ENCODE measurements around the gene ATF7.
"Not testable (repeated sequence)": the region's sequence is repeated elsewhere in the genome, so short reads cannot be mapped to it uniquely, and the experiment has no call there.

ATF7 gene

DNA sequence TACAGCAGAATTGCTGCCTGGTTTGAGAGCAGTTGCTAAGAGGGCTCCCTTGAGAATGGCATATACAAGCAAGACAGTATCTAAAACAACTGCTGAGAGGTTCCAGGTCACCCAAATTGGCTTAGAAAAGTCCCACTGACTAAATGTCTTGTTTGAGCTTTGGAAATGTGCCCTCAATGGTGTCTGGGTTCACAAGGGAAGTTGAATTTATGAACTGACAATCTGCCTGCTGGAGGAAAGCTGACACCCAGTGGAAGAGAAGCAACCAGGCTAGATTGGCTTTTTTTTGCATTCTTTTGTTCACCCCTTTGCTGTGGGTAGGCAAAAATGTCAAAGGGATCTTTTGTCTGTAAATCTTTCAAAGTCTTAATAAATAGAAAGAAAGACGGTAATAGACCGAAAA lies 74.3 kb downstream of the ATF7 start:
- H3K27ac ChIP-seq: no peak overlapping the region
- TF ChIP-seq, protein P1, sequence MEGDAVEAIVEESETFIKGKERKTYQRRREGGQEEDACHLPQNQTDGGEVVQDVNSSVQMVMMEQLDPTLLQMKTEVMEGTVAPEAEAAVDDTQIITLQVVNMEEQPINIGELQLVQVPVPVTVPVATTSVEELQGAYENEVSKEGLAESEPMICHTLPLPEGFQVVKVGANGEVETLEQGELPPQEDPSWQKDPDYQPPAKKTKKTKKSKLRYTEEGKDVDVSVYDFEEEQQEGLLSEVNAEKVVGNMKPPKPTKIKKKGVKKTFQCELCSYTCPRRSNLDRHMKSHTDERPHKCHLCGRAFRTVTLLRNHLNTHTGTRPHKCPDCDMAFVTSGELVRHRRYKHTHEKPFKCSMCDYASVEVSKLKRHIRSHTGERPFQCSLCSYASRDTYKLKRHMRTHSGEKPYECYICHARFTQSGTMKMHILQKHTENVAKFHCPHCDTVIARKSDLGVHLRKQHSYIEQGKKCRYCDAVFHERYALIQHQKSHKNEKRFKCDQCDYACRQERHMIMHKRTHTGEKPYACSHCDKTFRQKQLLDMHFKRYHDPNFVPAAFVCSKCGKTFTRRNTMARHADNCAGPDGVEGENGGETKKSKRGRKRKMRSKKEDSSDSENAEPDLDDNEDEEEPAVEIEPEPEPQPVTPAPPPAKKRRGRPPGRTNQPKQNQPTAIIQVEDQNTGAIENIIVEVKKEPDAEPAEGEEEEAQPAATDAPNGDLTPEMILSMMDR (conservative IDR thresholded peaks at IDR 0.05): no peak

DNA sequence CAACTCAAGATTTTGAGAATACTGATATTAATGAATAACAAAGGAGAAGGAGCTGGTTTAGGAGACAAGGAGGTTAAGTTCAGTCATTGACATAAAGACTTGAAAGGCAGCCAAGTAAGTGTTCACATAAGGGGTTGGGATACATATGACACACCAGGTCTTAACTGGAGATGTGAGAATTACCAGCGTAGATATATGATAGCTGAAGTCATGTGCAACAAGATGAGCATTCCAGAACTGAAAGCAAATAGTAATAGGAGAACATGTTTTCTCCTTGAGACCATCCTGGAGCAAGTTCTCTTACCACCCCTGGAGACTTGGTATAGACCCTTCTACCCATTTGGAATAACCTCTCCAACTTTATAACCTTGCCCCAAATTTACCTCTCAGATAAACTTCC lies 75.6 kb downstream of the ATF7 start:
- TF ChIP-seq, protein P1 (conservative IDR thresholded peaks at IDR 0.05): no peak
- no peak overlapping the region for H3K27ac ChIP-seq

DNA sequence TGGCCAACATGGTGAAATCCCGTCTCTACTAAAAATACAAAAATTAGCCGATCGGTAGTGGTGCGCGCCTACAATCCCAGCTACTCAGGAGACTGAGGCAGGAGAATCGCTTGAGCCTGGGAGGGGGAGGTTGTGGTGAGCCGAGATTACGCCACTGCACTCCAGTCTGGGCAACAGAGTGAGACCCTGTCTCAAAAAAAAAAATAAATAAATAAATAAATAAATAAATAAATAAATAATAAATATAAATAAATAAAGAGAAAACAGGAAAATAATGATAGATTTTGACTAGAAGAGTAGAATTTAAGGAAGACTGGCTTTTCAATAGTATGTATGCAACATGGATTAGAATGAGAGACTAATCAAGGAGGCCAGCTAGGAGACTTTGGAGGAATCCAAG lies 76.1 kb downstream of the ATF7 start:
- not testable (repeated sequence) for H3K27ac ChIP-seq

DNA sequence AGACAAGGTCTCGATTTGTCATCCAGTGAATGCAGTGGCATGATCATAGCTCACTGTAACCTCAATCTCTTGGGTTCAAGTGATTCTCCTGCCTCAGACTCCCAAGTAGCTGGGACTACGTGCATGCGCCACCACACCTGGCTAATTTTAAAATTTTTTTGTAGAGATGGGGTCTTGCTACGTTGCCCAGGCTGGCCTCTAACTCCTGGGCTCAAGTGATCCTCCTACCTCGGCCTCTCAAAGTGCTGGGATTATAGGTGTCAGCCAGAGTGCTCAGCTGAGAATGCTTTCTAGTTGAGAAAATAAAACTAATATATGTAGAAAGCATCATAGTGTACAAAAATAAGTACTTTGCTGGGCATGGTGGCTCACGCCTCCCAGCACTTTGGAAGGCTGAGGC lies 77.8 kb downstream of the ATF7 start:
- H3K27ac ChIP-seq: not testable (repeated sequence)

DNA sequence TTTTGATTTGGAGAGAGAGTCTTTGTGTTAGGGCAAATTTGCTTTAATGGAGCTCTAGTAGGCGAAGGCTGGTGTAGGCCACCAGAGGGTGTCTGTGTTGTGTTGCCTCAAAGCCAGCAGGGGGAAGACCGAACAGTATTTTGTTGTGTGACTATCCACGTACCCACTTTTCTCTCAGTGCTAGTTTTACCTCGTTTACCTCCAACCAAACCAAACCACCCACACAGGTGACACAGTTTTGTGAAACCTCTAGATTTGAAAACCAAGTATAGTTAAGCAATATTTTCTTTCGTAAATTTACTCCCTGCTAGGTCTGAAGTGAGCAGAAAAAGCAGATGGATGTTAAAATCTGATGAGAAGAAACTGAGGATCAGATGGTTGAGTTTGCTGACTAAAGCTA lies 82.6 kb downstream of the ATF7 start:
- TF ChIP-seq, protein P1 (conservative IDR thresholded peaks at IDR 0.05): peak; percentile 95
- H3K27ac ChIP-seq: peak overlapping the region; percentile 99

DNA sequence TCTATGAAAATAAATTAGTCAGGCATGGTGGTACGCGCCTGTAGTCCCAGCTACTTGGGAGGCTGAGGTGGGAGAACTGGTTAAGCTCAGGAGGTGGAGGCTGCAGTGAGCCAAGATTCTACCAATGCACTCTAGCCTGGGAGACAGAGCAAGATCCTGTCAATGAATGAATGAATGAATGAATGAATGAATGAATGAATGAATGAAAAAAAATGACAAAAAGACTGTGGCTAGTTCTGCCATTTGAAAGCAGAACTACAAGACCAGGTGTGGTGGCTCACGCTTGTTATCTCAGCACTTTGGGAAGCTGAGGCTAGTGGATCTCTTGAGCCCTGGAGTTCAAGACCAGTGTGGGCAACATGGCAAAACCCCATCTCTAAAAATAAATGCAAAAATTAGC lies 86.7 kb downstream of the ATF7 start:
- TF ChIP-seq, protein P1 (conservative IDR thresholded peaks at IDR 0.05): no peak
- peak overlapping the region; percentile 99 for H3K27ac ChIP-seq

DNA sequence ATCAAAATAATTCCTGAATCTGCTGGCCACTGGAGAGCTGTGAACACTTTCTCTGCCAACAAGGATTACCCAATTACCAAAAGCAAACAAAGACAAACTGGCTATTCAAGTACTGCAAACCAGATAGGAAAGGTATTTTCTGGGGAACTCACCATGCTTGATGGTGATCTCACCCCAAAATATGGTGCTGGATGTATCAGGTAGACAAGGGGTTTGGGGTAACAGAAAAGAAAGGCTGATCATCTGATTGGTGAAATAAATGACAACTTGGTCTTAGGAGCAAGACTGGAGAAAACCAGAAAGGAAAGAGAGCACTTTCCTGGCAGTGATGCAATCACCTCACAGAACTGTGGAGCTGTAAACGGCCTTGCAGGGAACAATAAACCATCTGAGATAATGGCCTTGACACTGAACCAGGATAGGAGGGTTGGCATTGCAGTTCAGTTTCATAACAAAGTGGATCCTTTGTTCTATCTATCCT lies 87.9 kb downstream of the ATF7 start:
- peak overlapping the region; percentile 99 for H3K27ac ChIP-seq
- TF ChIP-seq, protein P1 (conservative IDR thresholded peaks at IDR 0.05): no peak

DNA sequence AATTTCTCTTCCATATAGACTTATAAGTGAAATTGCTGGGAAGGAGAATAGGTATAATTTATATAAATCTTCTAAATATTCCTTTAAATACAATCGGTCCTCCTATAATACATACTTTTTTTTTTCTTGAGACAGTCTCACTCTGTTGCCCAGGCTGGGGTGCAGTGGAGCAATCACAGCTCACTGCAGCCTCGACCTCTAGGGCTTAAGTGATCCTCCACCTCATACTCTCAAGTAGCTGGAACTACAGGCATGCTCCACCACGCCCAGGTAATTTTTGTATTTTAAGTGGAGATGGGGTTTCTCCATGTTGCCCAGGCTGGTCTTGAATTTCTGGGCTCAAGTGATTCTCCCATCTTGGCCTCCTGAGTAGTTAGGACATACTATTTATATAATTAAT lies 89.2 kb downstream of the ATF7 start:
- TF ChIP-seq, protein P1 (conservative IDR thresholded peaks at IDR 0.05): no peak
- H3K27ac ChIP-seq: peak overlapping the region; percentile 99

DNA sequence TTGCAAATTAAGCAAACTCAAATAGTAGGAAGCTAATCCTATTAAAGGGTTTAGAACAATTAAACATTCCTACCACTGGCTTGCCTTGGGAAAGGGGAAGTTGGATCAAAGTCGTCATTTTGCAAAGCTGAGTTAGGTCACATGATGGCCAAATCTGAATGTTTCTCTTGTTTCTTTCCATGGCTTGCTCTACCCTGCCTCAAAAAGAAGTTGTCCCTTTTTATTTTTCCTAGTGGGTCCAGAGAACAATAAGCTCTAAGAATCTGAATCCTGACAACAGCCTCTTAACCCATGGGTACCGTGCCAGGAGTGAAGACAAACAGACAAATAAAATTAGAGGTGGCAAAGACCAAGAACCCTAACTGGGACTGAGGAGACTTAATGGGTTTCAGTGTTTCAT lies 92.7 kb downstream of the ATF7 start:
- TF ChIP-seq, protein P1 (conservative IDR thresholded peaks at IDR 0.05): no peak
- no peak overlapping the region for H3K27ac ChIP-seq
